SK-N-SH (cell line): Measurements from ENCODE around the gene RCOR3.

ENCODE experiments used
- EZH2phosphoT487 ChIP-seq: fragments of 200-600 bp; sonication (generic); IDR thresholded peaks from 2 replicates; pipeline ENCODE4 v1.6.1; 2017; ENCODE audit warnings: low read depth, mixed run types, mild to moderate bottlenecking, antibody characterized with exemption, moderate library complexity, borderline replicate concordance
- SIN3A ChIP-seq: IDR thresholded peaks from 2 replicates; pipeline ENCODE4 v1.6.1; 2012; ENCODE audit warnings: low read depth, mild to moderate bottlenecking, low read length, moderate library complexity, borderline replicate concordance
- TF ChIP-seq, protein P1 (sequence below): fragments of 200-600 bp; sonication (generic); IDR thresholded peaks from 2 replicates; pipeline ENCODE4 v1.6.1; 2017; ENCODE audit warnings: antibody characterized with exemption, mild to moderate bottlenecking, moderate library complexity
- TF ChIP-seq, protein P2 (sequence below): IDR thresholded peaks from 2 replicates; pipeline ENCODE4 v1.6.1; 2012; ENCODE audit warnings: mild to moderate bottlenecking, low read depth, low read length, moderate library complexity

DNA sequence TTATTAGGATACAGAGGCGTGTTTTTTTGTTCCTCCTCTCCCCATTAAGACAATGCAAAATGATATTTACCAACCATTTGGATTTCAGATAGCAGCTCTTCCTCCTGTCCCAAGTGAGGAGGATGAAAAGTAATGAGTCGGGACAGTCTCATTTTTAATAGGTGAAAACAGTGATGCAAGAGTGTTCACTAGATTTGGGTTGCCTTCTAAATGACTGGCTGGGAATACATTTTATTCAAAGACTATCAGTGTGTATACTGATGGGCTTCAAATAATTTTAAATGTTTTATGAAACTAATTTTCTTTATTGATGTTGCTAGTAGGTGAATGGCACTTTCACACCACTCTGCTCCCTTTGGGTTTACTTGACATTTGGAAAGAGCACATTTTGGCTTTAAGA lies 2.1 kb downstream of the RCOR3 start:
- TF ChIP-seq, protein P1, sequence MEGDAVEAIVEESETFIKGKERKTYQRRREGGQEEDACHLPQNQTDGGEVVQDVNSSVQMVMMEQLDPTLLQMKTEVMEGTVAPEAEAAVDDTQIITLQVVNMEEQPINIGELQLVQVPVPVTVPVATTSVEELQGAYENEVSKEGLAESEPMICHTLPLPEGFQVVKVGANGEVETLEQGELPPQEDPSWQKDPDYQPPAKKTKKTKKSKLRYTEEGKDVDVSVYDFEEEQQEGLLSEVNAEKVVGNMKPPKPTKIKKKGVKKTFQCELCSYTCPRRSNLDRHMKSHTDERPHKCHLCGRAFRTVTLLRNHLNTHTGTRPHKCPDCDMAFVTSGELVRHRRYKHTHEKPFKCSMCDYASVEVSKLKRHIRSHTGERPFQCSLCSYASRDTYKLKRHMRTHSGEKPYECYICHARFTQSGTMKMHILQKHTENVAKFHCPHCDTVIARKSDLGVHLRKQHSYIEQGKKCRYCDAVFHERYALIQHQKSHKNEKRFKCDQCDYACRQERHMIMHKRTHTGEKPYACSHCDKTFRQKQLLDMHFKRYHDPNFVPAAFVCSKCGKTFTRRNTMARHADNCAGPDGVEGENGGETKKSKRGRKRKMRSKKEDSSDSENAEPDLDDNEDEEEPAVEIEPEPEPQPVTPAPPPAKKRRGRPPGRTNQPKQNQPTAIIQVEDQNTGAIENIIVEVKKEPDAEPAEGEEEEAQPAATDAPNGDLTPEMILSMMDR = no peak
- TF ChIP-seq SIN3A = no peak
- no peak for TF ChIP-seq EZH2phosphoT487
- TF ChIP-seq, protein P2, sequence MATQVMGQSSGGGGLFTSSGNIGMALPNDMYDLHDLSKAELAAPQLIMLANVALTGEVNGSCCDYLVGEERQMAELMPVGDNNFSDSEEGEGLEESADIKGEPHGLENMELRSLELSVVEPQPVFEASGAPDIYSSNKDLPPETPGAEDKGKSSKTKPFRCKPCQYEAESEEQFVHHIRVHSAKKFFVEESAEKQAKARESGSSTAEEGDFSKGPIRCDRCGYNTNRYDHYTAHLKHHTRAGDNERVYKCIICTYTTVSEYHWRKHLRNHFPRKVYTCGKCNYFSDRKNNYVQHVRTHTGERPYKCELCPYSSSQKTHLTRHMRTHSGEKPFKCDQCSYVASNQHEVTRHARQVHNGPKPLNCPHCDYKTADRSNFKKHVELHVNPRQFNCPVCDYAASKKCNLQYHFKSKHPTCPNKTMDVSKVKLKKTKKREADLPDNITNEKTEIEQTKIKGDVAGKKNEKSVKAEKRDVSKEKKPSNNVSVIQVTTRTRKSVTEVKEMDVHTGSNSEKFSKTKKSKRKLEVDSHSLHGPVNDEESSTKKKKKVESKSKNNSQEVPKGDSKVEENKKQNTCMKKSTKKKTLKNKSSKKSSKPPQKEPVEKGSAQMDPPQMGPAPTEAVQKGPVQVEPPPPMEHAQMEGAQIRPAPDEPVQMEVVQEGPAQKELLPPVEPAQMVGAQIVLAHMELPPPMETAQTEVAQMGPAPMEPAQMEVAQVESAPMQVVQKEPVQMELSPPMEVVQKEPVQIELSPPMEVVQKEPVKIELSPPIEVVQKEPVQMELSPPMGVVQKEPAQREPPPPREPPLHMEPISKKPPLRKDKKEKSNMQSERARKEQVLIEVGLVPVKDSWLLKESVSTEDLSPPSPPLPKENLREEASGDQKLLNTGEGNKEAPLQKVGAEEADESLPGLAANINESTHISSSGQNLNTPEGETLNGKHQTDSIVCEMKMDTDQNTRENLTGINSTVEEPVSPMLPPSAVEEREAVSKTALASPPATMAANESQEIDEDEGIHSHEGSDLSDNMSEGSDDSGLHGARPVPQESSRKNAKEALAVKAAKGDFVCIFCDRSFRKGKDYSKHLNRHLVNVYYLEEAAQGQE = no peak
